ENCODE results near the gene SORCS1.

The SORCS1 gene

DNA sequence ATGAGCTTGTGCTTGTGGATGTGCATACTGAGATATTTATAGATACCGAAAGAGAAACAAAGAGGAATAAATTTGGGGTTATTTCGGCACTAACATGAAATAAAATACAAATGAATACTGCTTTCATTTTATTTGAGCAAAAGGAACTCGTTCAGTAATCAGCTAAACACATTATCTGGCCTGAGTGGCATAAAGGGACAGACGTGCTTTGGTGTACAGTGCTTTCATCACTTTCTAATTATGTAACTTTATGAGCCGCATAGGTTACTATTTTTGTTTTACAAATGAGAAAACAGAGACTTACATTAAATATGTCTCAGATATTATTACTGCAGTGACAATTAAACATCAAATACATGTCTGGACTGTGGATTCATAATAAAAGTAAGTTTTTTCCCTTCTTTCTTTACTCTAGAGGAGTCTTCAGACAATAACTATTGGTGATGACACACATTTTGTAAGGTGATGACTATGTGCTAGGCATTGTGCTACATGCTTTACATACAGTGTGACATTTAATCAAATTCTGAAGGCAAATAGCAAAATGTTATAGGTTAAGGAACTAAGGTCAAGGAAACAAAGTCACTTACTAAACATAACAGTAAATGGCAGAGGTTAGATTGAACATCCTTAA lies 503.3 kb downstream of the SORCS1 start:
- DNase-seq (ENCODE audit: low read depth in 2 of 2), result no peak

- no peak for DNase-seq (ENCODE audit: low read depth in 2 of 2)
Observed at GRCh38 chr10:106660550-106660949, 504.0 kb downstream of the SORCS1 start.

GRCh38 chr10:106655636-106656035 lies 508.9 kb downstream of the SORCS1 start:
- DNase-seq (ENCODE audit: low read depth in 2 of 2), result no peak

GRCh38 chr10:106655165-106655564 lies 509.3 kb downstream of the SORCS1 start:
- no peak for DNase-seq (ENCODE audit: low read depth in 2 of 2)

- DNase-seq (ENCODE audit: low read depth in 2 of 2), result no peak
Observed at GRCh38 chr10:106652279-106652678, 512.2 kb downstream of the SORCS1 start.

DNA sequence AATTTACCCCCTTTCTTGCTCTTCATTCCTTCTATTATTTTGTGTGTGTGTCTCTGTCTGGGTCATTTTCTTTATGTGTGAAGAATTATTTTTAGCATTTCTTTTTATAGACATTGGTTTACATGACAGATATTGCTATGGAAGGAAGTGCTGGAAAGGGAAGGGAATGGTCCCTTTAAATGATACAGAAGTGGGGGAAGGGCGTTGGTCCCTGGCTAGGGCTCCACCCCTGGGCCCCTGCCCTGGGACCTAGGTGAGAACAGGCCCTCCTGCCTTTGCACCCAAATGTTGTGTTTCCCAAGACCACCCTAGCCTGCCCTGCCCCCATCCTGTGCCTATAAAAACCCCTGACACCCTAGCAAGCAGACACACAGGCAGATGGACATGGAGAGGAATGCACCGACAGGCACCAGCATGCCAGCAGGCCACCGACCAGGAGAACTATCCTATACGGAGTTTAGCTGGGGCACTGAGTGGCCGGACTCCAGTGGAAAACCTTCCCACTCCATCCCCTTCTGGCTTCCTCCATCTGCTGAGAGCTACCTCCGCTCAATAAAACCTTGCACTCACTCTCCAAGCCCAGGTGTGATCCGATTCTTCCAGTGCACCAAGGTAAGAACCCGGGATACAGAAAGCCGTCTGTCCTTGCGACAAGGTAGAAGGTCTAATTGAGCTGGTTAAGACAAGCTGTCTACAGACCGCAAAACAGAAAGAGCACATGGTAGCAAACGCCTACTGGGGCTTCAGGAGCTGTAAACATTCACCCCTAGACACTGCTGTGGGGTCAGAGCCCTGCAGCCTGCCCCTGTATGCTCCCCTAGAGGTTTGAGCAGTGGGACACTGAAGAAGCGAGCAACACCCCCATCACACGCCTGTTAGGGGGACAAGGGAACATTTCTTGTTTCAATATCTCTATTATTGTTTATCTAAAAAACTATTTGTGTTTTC lies 515.7 kb downstream of the SORCS1 start:
- DNase-seq (ENCODE audit: low read depth in 2 of 2), result no peak

DNA sequence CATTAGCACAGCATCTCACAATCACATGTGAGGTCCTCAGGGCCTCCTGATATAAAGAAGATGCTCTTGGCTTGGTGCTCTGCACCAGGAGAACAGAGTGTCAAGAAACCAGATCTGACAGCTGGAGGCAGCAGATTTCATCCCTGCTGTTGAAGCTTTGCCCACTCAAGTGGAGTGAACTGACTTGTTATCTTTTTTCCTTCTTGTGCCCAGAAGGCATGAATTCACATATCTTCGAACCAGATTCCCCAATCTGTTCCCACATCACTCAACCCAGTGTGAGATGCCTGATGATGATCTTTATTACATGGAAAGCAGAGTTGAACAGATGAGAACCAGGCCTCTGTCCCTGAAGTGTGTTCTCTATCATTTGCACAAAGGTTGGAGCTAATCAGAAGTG lies 521.0 kb downstream of the SORCS1 start:
- no peak for DNase-seq (ENCODE audit: low read depth in 2 of 2)

GRCh38 chr10:106637873-106638272 lies 526.6 kb downstream of the SORCS1 start:
- DNase-seq (ENCODE audit: low read depth in 2 of 2), result no peak

DNA sequence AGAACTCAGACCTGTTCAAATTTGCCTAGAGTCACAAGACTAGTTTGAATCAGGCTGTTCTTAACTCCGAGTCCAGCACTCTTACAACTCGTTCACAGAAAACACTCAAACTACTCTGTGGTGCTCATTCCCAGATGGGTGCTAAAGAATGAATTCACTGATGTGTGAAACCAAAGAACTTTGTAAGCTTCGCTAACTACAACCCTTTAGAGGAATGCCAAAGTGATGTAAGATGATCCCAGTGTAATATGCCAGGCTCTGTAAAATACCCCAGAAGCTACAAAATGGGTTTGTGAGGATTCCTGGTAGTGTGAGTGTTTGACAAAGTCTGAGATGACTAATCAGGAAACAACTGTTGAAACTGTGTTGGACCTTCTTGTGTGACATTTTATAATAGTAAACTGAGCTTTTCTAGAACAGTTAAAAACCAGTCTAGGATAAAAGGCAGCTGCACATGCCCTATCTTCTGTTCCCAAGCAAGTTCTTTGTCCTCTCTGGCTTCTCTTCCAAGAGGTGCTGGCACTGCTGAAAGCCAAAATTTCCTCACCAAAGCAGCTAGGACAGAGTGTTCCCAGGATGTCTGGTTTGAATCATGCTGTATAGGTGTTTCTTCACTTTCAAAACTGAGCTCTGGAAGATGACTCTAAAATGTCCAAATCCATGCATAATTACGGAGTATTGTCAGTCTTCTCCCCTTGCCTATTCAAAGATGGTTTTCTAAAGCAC lies 527.6 kb downstream of the SORCS1 start:
- DNase-seq (ENCODE audit: low read depth in 2 of 2), result no peak

DNA sequence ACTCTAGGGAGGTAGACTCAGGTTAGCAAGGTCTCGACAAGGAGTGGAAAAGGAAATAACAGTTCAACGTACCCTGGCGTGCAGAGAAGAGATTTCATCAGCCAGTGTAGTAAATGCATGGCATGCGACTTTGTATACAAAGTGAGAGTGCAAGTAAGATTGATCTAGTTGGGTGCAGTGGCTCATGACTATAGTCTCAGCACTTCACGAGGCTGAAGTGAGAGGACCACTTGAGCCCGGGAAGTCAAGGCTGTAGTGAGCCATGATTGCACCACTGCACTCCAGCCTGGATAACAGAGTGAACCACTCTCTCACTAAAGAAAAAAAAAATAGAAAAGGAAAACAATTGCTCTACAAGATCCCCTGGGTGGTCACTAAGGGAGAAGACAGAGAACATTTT lies 528.6 kb downstream of the SORCS1 start:
- DNase-seq (ENCODE audit: low read depth in 2 of 2), result no peak

DNA sequence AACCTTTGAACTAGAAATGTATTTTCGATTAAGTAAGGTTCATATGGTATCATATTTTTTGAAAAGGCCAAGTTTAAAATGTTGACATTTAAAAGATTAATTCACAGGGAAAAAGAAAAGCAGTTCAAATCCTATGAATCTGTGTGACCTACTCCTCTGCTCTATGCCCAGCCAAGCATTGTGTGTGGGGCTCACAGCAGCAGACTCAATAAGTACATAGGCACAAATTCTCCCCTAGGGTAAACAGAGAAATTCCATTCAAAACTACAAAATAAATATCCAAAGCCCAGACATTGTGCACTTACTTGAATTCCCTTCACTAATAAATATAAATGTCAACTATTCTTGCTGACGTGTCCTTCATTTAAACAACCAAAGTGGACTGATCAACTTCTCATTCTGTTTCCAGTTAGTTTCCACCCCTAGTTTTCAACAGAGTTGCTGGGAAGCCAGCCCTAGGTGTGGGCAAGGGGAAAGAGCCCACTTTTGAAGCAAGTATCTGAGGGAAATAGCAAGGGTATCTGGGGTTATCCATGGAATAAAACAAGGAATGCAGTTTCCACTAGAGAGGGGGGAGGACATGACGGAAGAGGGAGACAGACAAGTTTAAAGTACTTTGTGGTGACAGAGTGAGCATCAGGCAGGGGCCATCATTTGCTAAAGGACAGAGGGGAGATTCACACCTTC lies 533.3 kb downstream of the SORCS1 start:
- no peak for DNase-seq (ENCODE audit: low read depth in 2 of 2)

DNA sequence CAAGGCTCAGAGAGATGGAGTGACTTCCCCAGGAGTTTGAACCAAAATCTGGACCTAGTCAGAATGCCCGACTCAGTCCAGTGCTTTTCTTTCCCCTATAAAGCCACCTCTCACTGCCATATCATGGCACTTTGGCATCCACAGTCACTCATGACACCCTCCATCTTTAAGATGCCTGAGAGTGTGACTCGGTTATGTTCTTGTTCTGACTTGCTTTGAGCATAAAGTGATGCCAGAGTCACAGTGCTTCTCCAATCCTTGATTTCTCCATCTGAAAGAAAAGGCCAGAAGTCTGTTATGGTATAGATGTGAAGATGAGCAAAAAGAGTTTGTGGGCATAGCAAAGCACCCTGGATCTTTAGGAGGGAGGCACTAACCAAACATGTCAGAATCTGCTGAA lies 538.1 kb downstream of the SORCS1 start:
- no peak for DNase-seq (ENCODE audit: low read depth in 2 of 2)

- no peak for DNase-seq (ENCODE audit: low read depth in 2 of 2)
Observed at GRCh38 chr10:106625751-106626150, 538.8 kb downstream of the SORCS1 start.

- no peak for DNase-seq (ENCODE audit: low read depth in 2 of 2)
Observed at GRCh38 chr10:106619346-106619745, 545.2 kb downstream of the SORCS1 start.

- no peak for DNase-seq (ENCODE audit: low read depth in 2 of 2)
Observed at GRCh38 chr10:106618646-106619045, 545.9 kb downstream of the SORCS1 start.

DNA sequence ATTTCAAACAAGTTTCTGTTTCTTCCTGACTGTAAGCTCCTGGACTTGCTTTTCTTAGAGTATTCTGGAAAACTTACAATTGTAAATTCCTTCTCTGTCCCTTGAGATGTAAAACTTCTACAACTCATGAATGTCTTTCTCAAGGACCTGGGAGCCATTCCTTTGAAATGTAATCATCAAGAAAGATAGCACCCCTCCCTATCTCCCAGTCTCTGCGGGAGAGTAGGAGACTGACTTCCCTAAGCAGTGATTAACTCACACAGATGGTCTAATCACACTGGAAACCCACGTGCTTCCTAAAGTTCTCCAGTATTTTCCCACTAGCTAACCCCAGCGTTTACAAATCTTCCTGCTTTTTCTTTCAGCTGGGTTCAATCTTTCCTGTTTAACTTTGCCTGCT lies 549.4 kb downstream of the SORCS1 start:
- DNase-seq (ENCODE audit: low read depth in 2 of 2), result no peak

- DNase-seq (ENCODE audit: low read depth in 2 of 2), result no peak
Observed at GRCh38 chr10:106614293-106614692, 550.2 kb downstream of the SORCS1 start.

DNA sequence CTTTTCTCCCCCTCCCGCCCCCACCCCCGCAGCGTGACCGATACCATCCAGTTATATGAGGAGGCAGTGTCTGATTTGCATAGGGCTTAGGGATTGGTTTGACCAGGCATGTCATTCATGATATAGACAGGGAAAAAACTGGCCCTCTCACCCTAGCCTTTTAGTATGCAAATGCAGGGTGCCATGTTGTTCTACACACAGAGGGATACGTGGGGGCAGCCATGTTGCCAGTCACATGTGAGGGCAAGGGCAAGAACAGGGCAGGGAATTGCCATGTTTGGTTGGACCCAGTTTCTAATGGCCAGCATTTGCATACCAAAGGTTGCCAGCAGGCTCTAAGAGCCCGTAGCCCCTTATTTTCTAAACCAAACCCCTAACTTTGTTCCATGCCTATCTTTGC lies 552.1 kb downstream of the SORCS1 start:
- DNase-seq (ENCODE audit: low read depth in 2 of 2), result no peak

GRCh38 chr10:106609470-106610266 lies 554.8 kb downstream of the SORCS1 start:
- DNase-seq (ENCODE audit: low read depth in 2 of 2), result no peak

GRCh38 chr10:106608066-106608465 lies 556.4 kb downstream of the SORCS1 start:
- no peak for DNase-seq (ENCODE audit: low read depth in 2 of 2)

DNA sequence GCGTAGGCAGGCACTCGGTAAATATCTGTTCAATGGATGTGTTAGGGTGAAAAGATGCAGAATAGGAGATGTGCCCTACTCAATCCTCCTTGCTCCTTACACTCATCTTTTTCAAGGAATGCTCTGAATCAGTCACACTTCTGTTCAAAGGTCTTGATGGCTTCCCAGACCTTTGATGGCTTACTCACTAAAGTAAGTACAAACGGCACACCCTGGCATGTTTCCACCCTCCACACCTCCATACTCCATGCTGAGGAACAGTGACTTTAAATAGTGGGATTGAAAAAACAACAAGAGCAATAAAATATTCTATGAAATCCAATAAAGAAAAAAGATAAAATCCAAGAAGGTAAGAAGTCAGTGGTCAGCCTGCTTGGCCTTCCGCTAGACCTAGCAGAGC lies 569.2 kb downstream of the SORCS1 start:
- DNase-seq (ENCODE audit: low read depth in 2 of 2), result no peak
